GM21717 (cell line): ENCODE results near the gene TMPRSS11A.

Experiments
- ATAC-seq: cut with Tn5 transposase; IDR thresholded peaks from one replicate; pipeline ENCODE4 v1.9.1; 2021; ENCODE audit warnings: mild to moderate bottlenecking, moderate library complexity; ENCODE audit not compliant: unreplicated experiment

The TMPRSS11A gene

GRCh38 chr4:67874986-67875385 is 88.3 kb downstream of the TMPRSS11A start:
- no peak for ATAC-seq

- ATAC-seq = no peak
These were observed 90.2 kb downstream of the TMPRSS11A start for GRCh38 chr4:67873116-67873515.

- peak; percentile 77 for ATAC-seq
These were observed 91.4 kb downstream of the TMPRSS11A start for GRCh38 chr4:67871867-67872266.

- ATAC-seq = no peak
These were observed 93.6 kb downstream of the TMPRSS11A start for GRCh38 chr4:67869580-67870190.

- ATAC-seq = no peak
These were observed 101.8 kb downstream of the TMPRSS11A start for GRCh38 chr4:67861513-67861912.
